Stomach smooth muscle (tissue), 2 donors: ENCODE results near the gene NKAIN1.

Experiments used
- H3K27ac ChIP-seq: one replicate; pipeline ENCODE4 v1.7.0; 2013; ENCODE audit warnings: mild to moderate bottlenecking, low read length, inconsistent platforms
- H3K27me3 ChIP-seq, 2 donors: one replicate each; pipeline ENCODE4 v1.7.0; 2013; ENCODE audit warnings: low read length in 2 of 2; ENCODE audit not compliant: insufficient read depth in 2 of 2, control insufficient read depth in 1 of 2
- H3K36me3 ChIP-seq, 2 donors: one replicate each; pipeline ENCODE4 v1.7.0; 2013; ENCODE audit warnings: low read length in 2 of 2; ENCODE audit not compliant: control insufficient read depth in 2 of 2, insufficient read depth in 2 of 2
- H3K4me1 ChIP-seq: one replicate; pipeline ENCODE4 v1.7.0; 2013; ENCODE audit warnings: low read length; ENCODE audit not compliant: control insufficient read depth, insufficient read depth
- H3K4me3 ChIP-seq, 2 donors: one replicate each; pipeline ENCODE4 v1.7.0; 2013; ENCODE audit warnings: low read length in 2 of 2
- H3K9ac ChIP-seq, 2 donors: one replicate each; pipeline ENCODE4 v1.7.0; 2013; ENCODE audit warnings: low read length in 2 of 2, mild to moderate bottlenecking in 1 of 2
- H3K9me3 ChIP-seq, 2 donors: one replicate each; pipeline ENCODE4 v1.7.0; 2013; ENCODE audit warnings: low read length in 2 of 2; ENCODE audit not compliant: control insufficient read depth in 2 of 2
- donor health status: healthy.
- donor health status: Pancreatic carcinoma.

NKAIN1 gene

GRCh38 chr1:31259746-31260145 is 20.1 kb upstream of the NKAIN1 start:
- H3K27me3 ChIP-seq, result no peaks in the 10 kb centered on the region
- H3K9me3 ChIP-seq, result no peaks in the 10 kb centered on the region
- H3K27ac ChIP-seq, result no peak overlapping the region
- H3K4me1 ChIP-seq, result peaks cover 5% of the 10 kb centered on the region
- H3K9ac ChIP-seq, result no peak overlapping the region
- H3K4me3 ChIP-seq, result no peak overlapping the region
- peaks cover 24 to 25% of the 10 kb centered on the region in 2 donors for H3K36me3 ChIP-seq

- Histone ChIP-seq H3K9me3 (no peaks in the 10 kb centered on the region), H3K4me1 (no peaks in the 10 kb centered on the region), H3K36me3 (peaks cover 24 to 25% of the 10 kb centered on the region in 2 donors), H3K4me3 (no peak overlapping the region), H3K9ac (no peak overlapping the region), H3K27ac (no peak overlapping the region), H3K27me3 (no peaks in the 10 kb centered on the region)
These were observed 18.9 kb upstream of the NKAIN1 start for GRCh38 chr1:31258581-31258980.

GRCh38 chr1:31257213-31257612 is 17.5 kb upstream of the NKAIN1 start:
- Histone ChIP-seq H3K4me3 (no peak overlapping the region), H3K9ac (no peak overlapping the region), H3K4me1 (no peaks in the 10 kb centered on the region), H3K36me3 (peaks cover 23 to 25% of the 10 kb centered on the region in 2 donors), H3K9me3 (no peaks in the 10 kb centered on the region), H3K27ac (no peak overlapping the region), H3K27me3 (no peaks in the 10 kb centered on the region)

- Histone ChIP-seq H3K36me3 (no peaks in the 10 kb centered on the region), H3K4me1 (no peaks in the 10 kb centered on the region), H3K27ac (no peak overlapping the region), H3K9ac (no peak overlapping the region), H3K9me3 (no peaks in the 10 kb centered on the region), H3K4me3 (no peak overlapping the region), H3K27me3 (no peaks in the 10 kb centered on the region)
These were observed 10.2 kb upstream of the NKAIN1 start for GRCh38 chr1:31249854-31250253.

GRCh38 chr1:31248276-31248675 is 8.6 kb upstream of the NKAIN1 start:
- no peaks in the 10 kb centered on the region for H3K36me3 ChIP-seq

GRCh38 chr1:31244326-31244725 is 4.6 kb upstream of the NKAIN1 start:
- no peaks in the 10 kb centered on the region for H3K9me3 ChIP-seq
- H3K9ac ChIP-seq, result no peak overlapping the region
- H3K27me3 ChIP-seq, result peaks cover 7 to 12% of the 10 kb centered on the region in 2 donors
- H3K36me3 ChIP-seq, result no peaks in the 10 kb centered on the region
- H3K4me3 ChIP-seq, result no peak overlapping the region
- peaks cover under 1% of the 10 kb centered on the region for H3K4me1 ChIP-seq
- H3K27ac ChIP-seq, result no peak overlapping the region

More at GRCh38 chr1:31248276-31248675, 8.6 kb upstream of the NKAIN1 start:
- no peak overlapping the region for H3K27ac ChIP-seq
- no peak overlapping the region for H3K9ac ChIP-seq
- no peaks in the 10 kb centered on the region for H3K27me3 ChIP-seq
- no peaks in the 10 kb centered on the region for H3K9me3 ChIP-seq
- H3K4me1 ChIP-seq, result no peaks in the 10 kb centered on the region
- no peak overlapping the region for H3K4me3 ChIP-seq

GRCh38 chr1:31243501-31244286 is 4.0 kb upstream of the NKAIN1 start:
- Histone ChIP-seq H3K36me3 (no peaks in the 10 kb centered on the region), H3K4me3 (no peak overlapping the region), H3K4me1 (peaks cover 7% of the 10 kb centered on the region), H3K9ac (no peak overlapping the region), H3K27me3 (peaks cover 13 to 18% of the 10 kb centered on the region in 2 donors), H3K9me3 (no peaks in the 10 kb centered on the region), H3K27ac (no peak overlapping the region)

- Histone ChIP-seq H3K27me3 (peaks cover 30 to 32% of the 10 kb centered on the region in 2 donors), H3K4me3 (no peak overlapping the region), H3K9ac (no peak overlapping the region), H3K9me3 (no peaks in the 10 kb centered on the region), H3K36me3 (no peaks in the 10 kb centered on the region), H3K4me1 (peaks cover 9% of the 10 kb centered on the region), H3K27ac (no peak overlapping the region)
These were observed 1.6 kb upstream of the NKAIN1 start for GRCh38 chr1:31241321-31241720.

GRCh38 chr1:31238986-31239613 is 587 bp downstream of the NKAIN1 start:
- Histone ChIP-seq H3K9me3 (no peaks in the 10 kb centered on the region), H3K27me3 (peaks cover 37 to 44% of the 10 kb centered on the region in 2 donors), H3K4me3 (peak overlapping the region in 1 of 2 donors; percentile 44), H3K27ac (no peak overlapping the region), H3K36me3 (no peaks in the 10 kb centered on the region), H3K9ac (no peak overlapping the region), H3K4me1 (peaks cover 9% of the 10 kb centered on the region)

- no peak overlapping the region for H3K27ac ChIP-seq
- no peaks in the 10 kb centered on the region for H3K36me3 ChIP-seq
- H3K4me3 ChIP-seq, result peak overlapping the region in 1 of 2 donors; percentile 44
- H3K27me3 ChIP-seq, result peaks cover 39 to 46% of the 10 kb centered on the region in 2 donors
- H3K9ac ChIP-seq, result no peak overlapping the region
- no peaks in the 10 kb centered on the region for H3K9me3 ChIP-seq
- peaks cover 9% of the 10 kb centered on the region for H3K4me1 ChIP-seq
These were observed 1.1 kb downstream of the NKAIN1 start for GRCh38 chr1:31238612-31238985.

- Histone ChIP-seq H3K4me3 (no peak overlapping the region), H3K4me1 (peaks cover 9% of the 10 kb centered on the region), H3K9me3 (no peaks in the 10 kb centered on the region), H3K27me3 (peaks cover 28 to 43% of the 10 kb centered on the region in 2 donors), H3K36me3 (no peaks in the 10 kb centered on the region), H3K9ac (no peak overlapping the region), H3K27ac (no peak overlapping the region)
These were observed 4.8 kb downstream of the NKAIN1 start for GRCh38 chr1:31234870-31235269.
